GM12892 (cell line): ENCODE measurements around the gene CFLAR.

Experiments used
- DNase-seq: peaks from one replicate; pipeline ENCODE4 v3.0.0; 2011; ENCODE audit not compliant: insufficient read length
- FAIRE-seq: peaks from 2 replicates; lab custom pipeline; 2011; peaks lifted over from hg19 to GRCh38; lab: Jason Lieb, UNC
- POLR2A ChIP-seq: IDR thresholded peaks from 2 replicates; pipeline ENCODE4 v1.6.1; 2011; ENCODE audit warnings: low read depth, low read length, control low read depth
- POLR2AphosphoS5 ChIP-seq: IDR thresholded peaks from 2 replicates; pipeline ENCODE4 v1.6.1; 2011; ENCODE audit warnings: low read depth, low read length, control low read depth
- TAF1 ChIP-seq: IDR thresholded peaks from 2 replicates; pipeline ENCODE4 v1.6.1; 2011; ENCODE audit warnings: low read depth, mild to moderate bottlenecking, control low read depth, low read length, borderline replicate concordance

CFLAR gene

DNA sequence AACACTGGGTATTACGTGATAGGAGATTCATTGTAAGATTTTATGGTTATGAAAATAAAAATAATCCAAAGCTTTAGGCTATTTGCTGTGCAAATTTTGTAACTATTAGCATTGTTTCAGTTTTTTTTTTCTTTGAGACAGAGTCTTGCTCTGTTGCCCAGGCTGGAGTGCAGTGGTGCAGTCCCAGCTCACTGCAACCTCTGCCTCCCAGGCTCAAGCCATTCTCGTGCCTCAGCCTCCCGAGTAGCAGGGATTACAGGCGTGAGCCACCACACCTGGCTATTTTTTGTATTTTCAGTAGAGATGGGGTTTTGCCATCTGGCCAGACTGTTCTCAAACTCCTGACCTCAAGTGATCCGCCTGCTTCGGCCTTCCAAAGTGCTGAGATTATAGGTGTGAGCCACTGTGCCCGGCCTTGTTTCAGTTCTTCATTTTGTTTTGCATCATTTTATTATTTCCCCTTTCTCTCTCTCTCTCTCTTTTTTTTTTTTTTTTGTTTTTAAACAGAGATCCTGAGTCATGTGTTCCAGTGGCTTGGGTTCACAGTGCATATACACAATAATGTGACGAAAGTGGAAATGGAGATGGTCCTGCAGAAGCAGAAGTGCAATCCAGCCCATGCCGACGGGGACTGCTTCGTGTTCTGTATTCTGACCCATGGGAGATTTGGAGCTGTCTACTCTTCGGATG is 92.7 kb downstream of the CFLAR start:
- DNase-seq (no peak), FAIRE-seq (peak; percentile 53)
- no peak for TF ChIP-seq TAF1
- TF ChIP-seq POLR2AphosphoS5 = no peak
- TF ChIP-seq POLR2A = no peak

- FAIRE-seq = no peak
- TF ChIP-seq TAF1 (no peak), POLR2AphosphoS5 (no peak), POLR2A (no peak)
These were observed 100.0 kb downstream of the CFLAR start for GRCh38 chr2:201215963-201216362.

DNA sequence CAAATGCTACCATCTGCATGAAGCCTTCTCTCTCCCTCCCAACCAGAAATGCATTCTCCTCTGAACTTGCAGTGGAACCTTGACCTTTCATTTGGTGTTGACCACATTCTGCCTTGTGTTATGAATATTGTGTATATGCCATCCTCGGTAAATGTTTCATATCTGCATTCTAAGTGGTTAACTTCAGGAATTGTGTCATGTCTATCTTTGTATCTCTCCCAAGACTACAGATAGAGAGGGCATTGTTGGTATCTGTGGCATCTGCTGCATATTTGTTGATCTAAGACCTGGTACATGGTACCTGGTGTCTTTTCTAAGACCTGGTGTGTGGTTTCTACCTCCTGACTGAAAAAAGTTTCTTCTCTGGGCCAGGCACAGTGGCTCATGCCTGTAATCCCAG is 101.0 kb downstream of the CFLAR start:
- DNase-seq = no peak
- TF ChIP-seq TAF1 (no peak), POLR2A (no peak), POLR2AphosphoS5 (no peak)
- FAIRE-seq = no peak

More at GRCh38 chr2:201215963-201216362, 100.0 kb downstream of the CFLAR start:
- DNase-seq = no peak

DNA sequence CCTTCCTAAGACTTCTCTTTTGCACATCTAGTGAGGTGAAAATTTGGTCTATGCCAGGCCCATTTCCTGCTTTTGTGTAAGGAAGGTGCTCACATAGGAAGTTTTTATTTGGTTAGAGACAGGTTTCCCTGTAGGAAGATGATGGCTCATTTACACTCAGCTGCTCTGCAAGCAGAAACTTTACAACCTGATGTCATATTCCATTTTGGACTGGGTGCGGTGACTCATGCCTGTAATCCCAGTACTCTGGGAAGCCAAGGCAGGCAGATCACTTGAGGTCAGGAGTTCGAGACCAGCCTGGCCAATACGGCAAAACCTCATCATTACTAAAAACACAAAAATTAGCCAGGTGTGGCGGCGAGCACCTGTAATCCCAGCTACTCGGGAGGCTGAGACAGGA is 102.8 kb downstream of the CFLAR start:
- FAIRE-seq (no peak), DNase-seq (no peak)
- TF ChIP-seq TAF1 (no peak), POLR2A (no peak), POLR2AphosphoS5 (no peak)

DNA sequence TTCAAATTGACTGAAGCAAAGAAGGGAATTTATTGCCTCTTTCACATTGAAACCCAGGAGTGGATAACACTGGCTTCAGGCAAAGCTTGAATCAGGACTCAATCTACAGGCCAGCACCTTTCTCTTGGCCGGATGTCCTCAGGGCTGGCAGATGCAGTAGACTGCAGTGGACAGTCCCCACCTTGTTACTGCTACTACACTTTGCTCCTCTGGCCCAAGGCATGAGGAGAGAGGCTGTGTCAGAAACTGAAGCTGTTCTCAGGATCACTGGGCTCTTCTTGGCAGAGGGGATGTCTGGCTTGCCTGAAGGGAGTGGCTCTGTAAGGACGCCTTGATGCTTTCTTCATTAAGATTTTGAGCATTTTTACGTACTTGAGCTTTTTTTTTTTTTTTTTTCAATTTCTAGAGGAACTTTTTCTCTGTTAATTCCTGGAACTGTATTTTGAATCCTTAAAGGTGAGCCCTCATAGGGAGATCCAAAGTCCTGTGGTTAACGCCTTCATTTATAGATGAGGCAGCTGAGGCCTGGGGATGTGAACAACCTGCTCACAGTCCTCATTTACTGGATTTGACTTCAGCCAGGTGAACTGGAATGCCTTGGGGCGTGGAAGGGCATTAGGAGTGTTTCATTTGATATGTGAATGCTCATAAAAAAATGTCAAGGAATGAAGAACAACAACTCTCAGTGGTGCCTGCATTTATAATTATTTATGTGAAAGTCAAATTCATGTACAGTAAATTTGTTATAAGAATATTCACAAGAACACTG is 103.5 kb downstream of the CFLAR start:
- TF ChIP-seq POLR2A (no peak), TAF1 (no peak), POLR2AphosphoS5 (no peak)
- DNase-seq (no peak), FAIRE-seq (no peak)

GRCh38 chr2:201220102-201220570 is 104.2 kb downstream of the CFLAR start:
- FAIRE-seq (no peak), DNase-seq (no peak)
- TF ChIP-seq POLR2A (no peak), POLR2AphosphoS5 (no peak)

- no peak for DNase-seq
- TF ChIP-seq TAF1 (no peak), POLR2A (no peak), POLR2AphosphoS5 (no peak)
- FAIRE-seq = peak; percentile 86
These were observed 107.4 kb downstream of the CFLAR start for GRCh38 chr2:201223089-201224073.
